IPS-11a (cell line): ENCODE data around the gene BOD1L1.
"Not testable (repeated sequence)": the region's sequence is repeated elsewhere in the genome, so short reads cannot be mapped to it uniquely, and the experiment has no call there.

Experiments used
- H3K4me3 ChIP-seq: one replicate; pipeline ENCODE4 v1.5.1; 2013; ENCODE audit warnings: low read depth, low read length, control low read depth

Gene BOD1L1

GRCh38 chr4:13561673-13562072, 65.9 kb downstream of the BOD1L1 start:
- H3K4me3 ChIP-seq, result no peak overlapping the region

GRCh38 chr4:13560111-13560510, 67.4 kb downstream of the BOD1L1 start:
- not testable (repeated sequence) for H3K4me3 ChIP-seq

GRCh38 chr4:13559413-13559812, 68.1 kb downstream of the BOD1L1 start:
- H3K4me3 ChIP-seq, result no peak overlapping the region

- no peak overlapping the region for H3K4me3 ChIP-seq
Observed at GRCh38 chr4:13558881-13559280, 68.6 kb downstream of the BOD1L1 start.

GRCh38 chr4:13555325-13555724, 72.2 kb downstream of the BOD1L1 start:
- no peak overlapping the region for H3K4me3 ChIP-seq

DNA sequence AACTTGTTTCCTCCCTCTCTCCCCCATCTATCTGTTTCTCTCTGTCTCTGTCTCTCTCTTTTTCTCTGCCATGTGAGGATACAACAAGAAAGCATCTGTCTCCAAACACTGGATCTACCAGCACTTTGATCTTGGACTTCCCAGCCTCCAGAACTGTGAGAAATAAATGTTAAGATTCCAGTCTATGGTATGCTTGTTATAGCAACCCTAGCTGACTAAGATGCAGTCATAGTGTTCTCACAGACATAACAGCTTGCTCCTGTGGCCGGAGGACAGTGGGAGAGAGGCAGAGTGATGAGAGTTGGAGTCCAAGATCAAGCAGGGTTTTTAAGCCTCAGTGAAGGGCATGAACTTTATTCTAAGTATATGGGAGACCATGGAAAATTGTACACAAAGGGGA, 74.4 kb downstream of the BOD1L1 start:
- H3K4me3 ChIP-seq, result no peak overlapping the region

GRCh38 chr4:13548984-13549546, 78.5 kb downstream of the BOD1L1 start:
- H3K4me3 ChIP-seq, result peak overlapping the region; percentile 58

DNA sequence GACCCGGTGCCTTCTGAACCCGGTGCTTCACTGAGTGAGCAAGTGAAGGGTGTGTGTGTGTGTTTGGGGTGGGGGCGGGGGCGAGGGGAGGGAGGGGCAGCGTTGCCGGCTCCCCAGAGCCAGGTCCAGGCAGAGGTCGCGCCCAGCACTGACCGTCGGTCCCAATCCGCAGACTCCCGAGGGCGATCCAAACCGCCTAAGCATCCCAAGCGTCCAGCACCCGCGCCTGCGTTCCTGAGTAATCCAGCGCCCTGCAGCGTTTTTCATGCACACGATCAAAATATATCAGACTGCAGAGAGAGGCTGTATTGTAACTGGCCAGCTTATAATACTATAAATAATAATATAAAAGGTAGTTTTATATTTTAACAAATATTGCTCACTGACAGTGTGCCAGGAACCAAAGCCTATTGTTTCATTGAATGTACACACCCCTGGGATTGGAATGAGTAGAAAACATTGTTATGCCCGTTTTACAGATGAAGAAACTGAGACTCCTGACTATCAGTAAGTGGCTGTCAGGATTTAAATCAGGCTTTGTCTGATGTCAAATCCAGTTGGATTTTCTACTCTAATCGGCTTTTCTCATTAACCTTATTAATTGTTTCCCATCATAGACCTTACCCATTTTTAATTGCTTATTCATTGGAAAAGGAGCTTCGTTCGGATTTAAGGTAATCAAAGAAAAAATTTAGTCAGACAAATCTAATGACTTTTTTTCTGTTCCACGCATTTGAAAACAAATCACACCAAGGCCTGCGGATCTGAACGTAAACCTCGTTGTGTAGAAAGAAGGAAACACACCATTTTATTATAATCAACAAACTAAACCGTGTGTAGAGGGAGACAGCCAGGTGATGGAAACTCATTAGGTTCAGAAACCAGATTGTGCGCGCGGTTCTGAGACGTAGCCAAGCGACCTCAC, 79.2 kb downstream of the BOD1L1 start:
- peak overlapping the region; percentile 56 for H3K4me3 ChIP-seq

DNA sequence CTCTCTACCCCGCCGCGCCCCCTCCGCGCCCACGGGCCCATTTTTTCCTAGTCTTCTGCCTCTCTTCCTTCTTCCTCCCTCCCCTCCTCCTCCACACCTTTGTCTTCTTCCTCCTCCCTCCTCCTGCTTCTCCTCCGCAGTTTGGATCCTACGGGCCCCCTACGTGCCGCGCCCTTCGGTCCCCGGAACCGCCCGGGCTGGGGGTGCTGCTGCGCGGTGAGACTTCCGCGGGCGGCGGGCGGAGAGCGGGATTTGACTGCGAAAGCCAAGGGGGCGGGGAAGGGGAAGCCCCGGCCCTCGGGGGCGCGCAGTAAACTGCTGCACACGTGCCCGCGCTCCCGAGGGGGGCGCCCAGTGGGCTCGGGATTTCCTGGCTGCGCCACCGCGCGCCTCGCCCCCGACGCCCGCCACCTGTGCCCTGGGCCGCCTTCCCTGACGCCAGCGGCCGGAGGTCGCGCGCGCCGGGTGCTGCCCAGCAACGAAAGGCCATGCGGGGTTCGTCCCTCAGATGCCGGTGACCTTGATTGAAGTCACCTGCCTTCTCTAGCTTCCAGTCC, 80.0 kb downstream of the BOD1L1 start:
- H3K4me3 ChIP-seq, result peak overlapping the region; percentile 56

- peak overlapping the region; percentile 56 for H3K4me3 ChIP-seq
Observed at GRCh38 chr4:13546941-13547484, 80.5 kb downstream of the BOD1L1 start.

DNA sequence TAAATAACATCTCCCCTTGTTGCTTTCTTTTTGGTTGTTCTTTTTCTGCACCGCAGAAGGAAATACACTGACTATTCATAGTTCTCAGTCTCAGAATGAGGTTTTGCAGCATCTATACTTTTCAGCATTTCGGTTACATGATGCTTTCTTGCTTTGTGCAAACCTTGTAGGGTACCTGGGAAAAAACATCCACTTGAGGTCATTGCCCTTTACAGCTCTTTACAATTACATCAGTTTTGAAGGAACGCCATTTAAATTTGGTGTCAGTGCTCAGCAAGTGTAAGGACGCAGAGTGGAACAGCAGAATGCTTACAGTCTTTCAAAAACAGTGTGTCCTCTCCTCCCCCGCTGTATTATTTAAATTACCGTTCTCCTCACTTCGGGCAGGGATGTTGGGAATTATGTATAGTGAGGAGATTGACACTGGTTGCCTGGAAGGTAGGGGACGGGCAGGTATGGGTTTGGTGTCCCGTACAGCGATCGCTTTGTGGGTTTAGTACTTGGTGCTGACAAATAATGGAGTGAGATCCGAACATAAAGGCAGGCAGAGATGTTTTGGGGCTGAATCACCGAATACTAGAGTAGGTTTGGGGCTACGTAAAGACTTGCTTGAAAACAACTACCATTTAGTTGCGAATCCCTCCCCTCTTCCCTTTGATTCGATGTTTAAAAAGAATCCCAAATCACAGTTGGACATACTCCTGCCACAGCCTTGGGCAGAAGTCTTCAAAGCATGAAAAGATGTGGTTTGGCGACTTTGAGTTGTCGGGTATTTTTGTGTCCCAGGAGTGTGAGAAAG, 81.2 kb downstream of the BOD1L1 start:
- H3K4me3 ChIP-seq, result peak overlapping the region; percentile 56

- H3K4me3 ChIP-seq, result no peak overlapping the region
Observed at GRCh38 chr4:13545394-13545808, 82.1 kb downstream of the BOD1L1 start.

DNA sequence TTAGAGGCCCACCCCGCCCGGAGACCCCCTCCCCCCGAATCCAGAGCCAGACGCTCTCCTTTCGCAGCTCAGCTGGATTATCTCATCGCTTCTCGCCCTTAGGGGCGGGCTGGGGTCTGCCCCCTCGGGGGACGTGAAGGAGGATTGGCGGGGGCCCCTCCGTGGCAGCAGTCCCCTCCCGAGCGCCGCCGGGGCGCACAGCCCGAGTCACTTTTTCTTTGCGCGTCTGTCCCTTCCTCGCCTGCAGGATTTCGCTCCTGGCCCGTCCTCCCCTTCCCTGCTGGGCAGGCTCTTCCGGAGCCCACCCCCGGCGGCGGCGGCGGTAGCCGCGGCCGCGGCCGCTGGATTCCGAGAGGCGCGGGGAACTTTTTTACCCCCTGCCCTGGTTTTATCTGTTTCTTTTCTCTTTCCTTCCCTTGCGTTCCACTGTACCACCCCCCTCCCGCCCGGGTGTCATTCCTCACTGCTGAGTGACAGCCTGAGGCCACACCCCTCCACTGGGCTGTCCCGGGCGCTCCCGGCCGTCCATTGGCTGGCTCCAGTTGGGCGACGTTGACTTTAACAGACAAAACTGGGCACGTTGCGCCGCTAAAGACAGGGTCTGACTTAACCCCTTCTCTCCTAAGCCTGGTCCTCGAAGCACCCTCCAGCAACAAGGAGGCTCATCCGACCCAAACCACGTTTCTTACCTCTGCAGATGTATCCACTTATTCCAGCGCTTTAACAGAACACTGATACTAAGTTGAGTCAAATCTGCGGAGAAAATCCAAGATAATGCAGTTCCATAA, 82.7 kb downstream of the BOD1L1 start:
- peak overlapping the region; percentile 38 for H3K4me3 ChIP-seq

DNA sequence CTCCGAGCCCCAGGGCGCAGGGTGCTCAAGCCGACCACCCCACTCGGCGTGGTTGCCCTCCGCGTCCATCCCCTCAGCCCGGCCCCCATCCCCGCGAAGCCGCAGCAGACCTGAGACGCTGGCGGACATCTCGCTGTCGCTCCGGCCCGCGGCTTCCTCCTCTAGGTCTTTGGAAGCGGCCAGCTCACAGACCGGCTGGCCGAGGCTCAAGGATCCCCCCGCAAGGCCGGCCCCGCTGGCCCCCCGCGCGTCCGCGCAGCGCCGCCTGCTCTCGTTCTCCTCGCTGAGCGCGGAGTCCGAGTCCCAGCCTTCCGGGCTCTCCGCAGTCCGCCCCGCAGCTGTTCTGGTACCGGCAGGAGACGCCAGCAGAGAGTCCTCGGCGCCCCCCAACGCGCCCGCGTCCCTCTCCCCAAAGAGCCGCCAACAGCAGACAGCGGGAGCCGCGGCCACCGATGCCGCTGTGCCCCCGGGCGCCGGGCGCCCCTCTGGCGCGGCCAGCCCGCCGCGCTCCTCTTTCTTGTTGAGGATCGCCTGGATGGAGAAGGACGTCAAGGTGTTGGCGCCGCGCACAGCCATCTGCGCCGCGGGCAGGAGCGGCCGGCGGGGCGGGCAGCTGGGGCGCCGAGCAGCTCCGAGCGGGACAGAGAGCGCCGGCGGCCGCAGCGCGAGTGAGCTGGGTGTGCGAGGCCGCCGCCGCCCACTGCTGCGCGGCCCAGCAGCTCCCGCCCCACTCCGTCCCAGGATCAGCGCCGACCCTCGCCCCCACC, 83.5 kb downstream of the BOD1L1 start, which contains the start of gene NKX3-2:
NKX3-2 (minus strand) TSS at position 670 of the 767 bp plus-strand sequence; CDS start at position 576, 94 bp downstream.
- H3K4me3 ChIP-seq, result peak within 1 kb of the TSS; percentile 38

GRCh38 chr4:13543032-13543838, 84.3 kb downstream of the BOD1L1 start:
- H3K4me3 ChIP-seq, result peak overlapping the region; percentile 24

- no peak overlapping the region for H3K4me3 ChIP-seq
Observed at GRCh38 chr4:13542577-13543031, 84.9 kb downstream of the BOD1L1 start.

DNA sequence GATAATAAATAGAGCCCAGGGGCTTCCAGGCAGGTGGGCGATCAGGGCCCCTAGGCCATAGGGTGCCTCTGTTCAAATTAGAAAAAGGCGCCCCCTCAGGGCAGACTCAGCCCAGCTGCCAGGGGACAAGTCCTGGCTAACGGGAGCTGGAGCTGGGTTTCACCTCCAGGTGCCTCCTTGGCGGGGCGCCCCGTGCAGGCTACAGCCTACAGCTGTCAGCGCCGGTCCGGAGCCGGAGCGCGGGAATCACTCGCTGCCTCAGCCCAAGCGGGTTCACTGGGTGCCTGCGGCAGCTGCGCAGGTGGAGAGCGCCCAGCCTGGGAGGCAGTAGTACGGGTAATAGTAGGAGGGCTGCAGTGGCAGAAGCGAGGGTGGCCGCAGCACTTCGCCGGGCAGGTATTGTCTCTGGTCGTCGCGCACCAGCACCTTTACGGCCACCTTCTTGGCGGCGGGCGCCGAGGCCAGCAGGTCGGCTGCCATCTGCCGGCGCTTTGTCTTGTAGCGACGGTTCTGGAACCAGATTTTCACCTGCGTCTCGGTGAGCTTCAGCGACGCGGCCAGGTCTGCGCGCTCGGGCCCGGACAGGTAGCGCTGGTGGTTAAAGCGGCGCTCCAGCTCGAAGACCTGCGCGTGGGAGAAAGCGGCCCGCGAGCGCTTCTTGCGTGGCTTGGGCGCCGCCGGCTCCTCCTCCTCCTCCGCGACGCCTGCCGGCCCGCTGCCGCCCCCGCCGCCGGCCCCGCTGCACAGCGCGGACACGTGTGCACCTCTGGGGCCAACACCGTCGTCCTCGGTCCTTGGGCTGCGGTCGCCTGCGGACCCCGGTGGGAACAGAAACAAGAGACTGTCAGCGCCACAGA, 85.6 kb downstream of the BOD1L1 start:
- no peak overlapping the region for H3K4me3 ChIP-seq
